GM12892 (cell line): ENCODE measurements around the gene TRPM2.

Experiments
- POLR2A ChIP-seq: IDR thresholded peaks from 2 replicates; pipeline ENCODE4 v1.6.1; 2011; ENCODE audit warnings: low read depth, low read length, control low read depth
- POLR2AphosphoS5 ChIP-seq: IDR thresholded peaks from 2 replicates; pipeline ENCODE4 v1.6.1; 2011; ENCODE audit warnings: low read depth, low read length, control low read depth

DNA sequence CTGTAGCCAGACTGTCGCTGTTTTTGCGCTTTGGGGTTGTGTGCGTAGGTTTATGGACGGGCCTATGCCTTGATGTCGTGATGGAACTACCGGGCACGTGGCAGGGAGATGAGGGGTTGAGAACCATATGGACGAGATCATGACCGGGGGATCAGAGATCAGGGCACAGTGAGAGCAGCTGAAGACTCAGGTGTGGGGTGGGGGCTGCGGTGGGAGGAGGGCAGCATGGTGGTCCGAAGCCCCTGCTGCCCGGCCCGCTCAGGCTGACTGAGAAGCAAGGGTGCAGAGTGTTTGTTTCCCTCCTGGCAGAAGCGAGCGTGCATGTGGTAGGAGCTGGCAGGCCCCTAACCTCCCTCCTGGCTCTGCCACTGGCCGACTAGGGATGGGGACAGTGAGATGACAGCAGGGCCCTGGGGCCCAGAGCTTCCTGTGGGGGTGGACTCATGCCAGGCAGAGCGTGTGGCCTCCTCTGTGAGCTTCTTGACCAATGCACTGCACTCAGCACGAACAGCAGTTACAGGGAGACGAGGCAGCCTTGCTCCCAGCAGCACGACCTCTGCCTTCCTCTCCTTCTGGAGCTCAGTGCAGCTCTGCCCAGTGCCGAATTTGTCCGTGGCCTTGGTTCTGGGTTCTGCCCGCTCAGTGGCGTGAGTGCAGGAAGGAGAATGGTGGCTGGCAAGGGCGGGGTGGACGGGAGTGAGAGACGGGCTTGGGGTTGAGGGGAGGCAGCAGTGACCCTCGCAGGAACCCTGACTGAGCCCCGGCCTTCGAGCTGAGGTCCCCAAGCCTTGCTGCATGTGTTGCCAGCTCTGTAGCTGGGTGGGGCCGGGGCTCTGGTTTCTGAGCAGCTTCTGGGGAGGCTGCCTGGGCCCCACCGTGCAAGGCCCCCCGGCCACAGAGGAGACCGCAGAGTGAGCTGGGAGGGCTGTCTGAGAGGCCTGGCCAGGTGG lies 79.7 kb downstream of the TRPM2 start:
- TF ChIP-seq POLR2A (no peak), POLR2AphosphoS5 (no peak)
